GM19099 (cell line): ENCODE data around the gene CFAP299.

ENCODE experiments used
- POLR2A ChIP-seq: IDR thresholded peaks from 3 replicates; pipeline ENCODE4 v1.6.1; 2011; ENCODE audit warnings: low read depth; ENCODE audit not compliant: insufficient read length; ENCODE audit errors: extremely low read depth

CFAP299 gene

DNA sequence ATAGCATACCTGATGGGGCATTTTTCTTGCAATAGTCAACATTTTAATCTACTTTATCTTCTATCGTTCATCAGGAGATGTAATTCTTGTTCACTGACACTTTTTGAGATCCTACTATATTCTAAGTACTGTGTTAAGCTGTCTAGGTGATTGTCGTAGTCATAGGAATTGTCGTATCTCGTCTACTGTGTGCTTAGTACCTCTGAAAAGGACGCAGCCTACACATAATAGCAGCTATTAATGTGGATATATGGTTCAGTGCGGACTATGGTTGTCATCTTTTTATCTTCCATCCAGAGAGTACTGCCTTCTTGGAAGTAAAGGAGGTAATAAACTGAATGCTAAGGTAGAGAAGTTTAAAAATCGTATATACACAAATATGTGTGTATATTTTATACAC lies 21.9 kb upstream of the CFAP299 start:
- TF ChIP-seq POLR2A: no peak

DNA sequence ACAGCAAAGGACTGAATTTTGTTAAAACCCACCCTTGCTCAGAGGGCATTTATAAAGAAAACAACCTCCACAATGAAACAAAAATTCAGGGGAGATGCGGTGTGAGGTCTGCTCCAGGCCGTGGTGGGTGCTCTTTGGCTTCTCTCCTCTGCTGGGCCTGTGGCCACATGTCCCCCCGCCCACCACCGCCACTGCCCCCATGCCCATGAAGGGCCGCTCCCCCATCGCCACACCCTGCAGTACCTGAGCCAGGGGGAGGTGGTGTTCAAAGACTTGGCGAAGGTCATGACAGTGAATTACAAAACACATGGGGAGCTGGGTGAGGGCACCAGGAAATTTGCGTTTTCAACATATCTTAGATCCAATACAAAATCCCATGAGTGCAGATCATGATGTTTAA lies 14.2 kb upstream of the CFAP299 start:
- no peak for TF ChIP-seq POLR2A

DNA sequence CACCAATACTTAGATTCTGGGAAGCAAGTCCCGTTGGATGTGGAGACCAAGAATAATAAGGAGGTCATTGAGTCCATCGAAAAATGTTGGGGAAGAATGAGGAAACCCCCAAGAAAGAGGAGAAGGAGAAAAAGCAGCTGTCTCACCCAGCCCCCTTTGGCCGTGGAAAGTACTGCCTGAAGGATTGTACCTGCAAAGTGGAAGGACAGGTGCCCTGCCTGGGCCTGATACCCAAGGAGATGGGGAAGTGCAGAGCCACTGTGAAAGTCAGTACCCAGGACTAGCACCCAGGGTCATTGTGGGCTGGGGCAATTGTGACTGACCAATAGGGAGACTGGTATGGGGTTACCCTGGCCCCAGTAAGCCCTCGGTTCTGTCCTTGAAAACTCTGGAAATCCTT lies 13.8 kb upstream of the CFAP299 start:
- TF ChIP-seq POLR2A: no peak

DNA sequence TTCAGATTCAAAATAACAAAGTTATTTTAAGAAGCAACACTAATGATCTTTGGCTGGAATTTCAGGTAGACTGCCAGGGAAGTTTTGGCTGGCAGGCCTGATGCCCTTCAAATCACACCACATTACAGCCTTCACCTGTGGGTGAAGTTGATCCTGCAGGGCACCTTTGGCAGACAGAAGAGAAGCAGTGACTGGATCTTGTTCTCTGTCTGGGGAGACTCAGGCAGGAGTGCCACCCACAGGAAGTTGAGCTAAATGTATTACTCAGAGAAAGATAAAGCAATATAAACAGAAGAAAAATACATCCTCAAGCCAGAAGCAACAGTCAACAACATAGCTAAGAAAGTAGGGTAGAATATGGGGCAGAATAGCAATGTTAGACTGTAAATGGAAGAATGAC lies 12.8 kb upstream of the CFAP299 start:
- no peak for TF ChIP-seq POLR2A

DNA sequence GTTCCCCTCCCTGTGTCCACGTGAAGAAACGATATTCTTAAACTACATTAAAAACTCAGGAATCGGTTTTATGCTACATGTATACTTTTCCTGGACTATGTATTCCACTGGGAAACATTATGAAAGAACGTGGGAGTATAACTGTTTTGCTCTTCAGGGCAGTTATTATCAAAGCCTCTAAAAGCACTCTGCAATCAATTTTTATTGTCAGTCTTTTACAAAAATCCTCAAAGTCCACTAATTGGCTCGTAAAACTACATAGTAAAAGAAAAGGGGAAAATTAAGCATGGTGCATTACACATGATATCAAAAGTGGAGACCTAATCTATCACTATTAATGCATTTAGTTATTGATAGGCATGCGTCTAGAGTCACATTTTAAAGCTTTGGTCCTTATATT lies 11.4 kb upstream of the CFAP299 start:
- TF ChIP-seq POLR2A: no peak

DNA sequence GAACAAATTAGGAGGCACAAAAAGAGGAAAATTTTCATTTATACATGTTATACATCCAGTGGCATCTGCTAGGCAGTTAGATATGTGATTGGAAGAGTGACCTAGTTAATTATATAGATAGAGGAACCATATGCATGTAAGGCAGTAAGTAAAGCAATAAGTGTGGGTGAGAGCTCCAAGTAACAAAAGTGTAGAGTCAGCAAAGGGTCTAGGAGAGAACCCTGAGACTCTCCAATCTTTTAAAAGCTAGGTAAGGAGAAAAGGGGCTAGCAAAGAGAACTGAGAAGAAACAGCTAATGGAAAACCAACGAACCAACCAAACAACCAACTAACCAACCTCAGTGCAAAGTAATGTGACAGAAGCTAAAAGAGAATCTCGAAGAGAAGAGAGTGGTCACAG lies 3.8 kb upstream of the CFAP299 start:
- no peak for TF ChIP-seq POLR2A

DNA sequence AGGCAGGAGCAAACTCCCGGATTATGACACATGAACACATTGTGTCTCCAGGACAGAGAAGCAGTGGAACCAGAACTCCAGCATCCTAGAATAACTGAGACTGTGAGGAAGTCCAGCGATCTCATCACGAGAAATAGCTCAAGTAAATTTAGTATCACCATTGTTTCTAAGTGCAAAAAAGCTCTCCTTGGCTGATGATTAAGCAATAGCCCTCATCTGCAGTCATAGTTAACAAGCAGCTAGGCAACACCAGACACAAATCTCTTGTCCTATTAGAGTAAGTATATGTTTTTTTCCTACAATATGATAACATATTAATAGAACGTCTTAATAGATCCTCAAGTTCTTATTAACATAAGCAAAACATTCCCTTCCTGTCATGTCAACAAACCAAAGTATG lies 2.4 kb upstream of the CFAP299 start:
- TF ChIP-seq POLR2A: no peak

DNA sequence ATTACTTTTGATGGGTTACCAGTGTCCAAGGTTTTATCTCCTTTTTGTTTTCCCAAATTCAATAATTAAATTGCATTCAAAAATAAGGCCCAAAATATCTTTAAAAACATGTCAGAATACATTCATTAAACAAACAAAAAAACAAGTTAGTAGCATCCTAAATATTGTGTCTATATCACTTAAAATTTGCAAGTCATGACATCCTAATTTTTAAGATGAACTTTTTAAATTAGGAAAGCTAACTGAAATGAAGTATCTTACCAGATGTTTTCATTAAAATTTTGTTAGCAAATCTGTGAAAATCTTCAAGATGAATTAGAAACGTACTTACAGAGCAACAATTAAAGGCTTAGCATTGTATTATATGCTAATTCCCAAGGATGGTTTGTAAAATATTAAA lies 962 bp upstream of the CFAP299 start:
- no peak for TF ChIP-seq POLR2A

DNA sequence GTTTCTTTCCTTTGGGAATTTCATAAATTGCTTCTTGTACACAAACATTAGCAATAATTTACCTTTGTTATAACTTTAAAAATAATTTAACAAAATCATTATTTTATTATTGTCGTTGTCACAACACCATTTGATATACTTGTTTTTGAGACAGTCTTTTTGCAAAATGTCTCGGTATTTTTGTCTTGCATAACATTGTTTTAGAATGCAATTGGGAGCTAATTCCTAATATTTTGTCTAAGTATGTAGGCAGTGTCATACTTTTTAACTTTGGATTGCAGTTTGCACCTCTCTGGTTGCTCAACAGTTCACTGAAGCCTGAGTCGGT lies 340 bp upstream of the CFAP299 start:
- TF ChIP-seq POLR2A: no peak

DNA sequence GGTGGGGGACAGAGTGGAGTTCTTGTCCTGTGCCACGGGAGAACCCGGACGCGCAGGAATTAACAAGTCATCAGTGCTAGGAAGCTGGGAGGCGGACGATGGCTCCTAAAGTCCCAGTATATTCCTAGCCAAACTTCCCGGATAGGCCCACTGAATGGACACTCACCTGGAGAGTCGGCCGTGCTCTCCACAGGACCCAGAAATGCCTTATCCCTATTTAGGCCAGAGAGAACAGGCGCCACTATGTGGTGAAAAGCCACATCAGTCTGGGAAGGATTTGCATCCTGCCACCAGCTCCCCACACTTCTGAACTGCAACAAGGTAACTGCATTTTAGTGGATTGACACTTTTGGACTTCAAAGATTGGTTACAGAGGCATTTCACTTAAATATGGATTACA lies 1.1 kb downstream of the CFAP299 start:
- no peak for TF ChIP-seq POLR2A

DNA sequence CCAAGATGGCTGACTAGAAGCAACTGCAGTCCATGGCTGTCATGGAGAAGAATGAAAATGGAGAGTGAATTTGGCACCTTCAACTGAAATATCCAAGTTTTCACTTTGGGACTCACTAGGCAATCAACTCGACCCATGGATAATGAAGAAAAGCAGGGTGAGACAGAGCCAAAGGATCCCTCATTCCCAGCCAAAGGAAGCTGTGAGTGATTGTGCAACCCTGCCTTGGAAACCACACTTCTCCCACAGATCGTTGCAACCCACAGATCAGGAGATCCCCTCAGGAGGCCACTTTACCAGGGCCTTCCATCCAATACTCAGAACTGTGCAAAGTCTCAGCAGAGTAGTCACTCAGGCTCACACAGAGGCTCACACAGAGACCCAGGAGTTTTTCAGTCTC lies 4.5 kb downstream of the CFAP299 start:
- no peak for TF ChIP-seq POLR2A

DNA sequence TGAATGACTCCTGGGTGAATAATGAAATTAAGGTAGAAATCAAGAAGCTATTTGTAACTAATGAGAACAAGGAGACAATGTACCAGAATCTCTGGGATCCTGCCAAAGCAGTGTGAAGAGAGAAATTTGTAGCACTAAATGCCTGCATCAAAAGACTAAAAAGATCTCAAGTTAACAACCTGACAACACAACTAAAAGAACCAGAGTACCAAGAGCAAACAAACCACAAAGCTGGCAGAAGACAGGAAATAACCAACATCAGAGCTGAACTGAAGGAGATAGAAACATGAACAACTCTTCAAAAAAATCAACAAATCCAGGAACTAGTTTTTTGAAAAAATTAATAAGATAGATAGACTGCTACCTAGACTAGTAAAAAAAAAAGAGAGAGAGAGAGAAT lies 8.4 kb downstream of the CFAP299 start:
- TF ChIP-seq POLR2A: no peak

DNA sequence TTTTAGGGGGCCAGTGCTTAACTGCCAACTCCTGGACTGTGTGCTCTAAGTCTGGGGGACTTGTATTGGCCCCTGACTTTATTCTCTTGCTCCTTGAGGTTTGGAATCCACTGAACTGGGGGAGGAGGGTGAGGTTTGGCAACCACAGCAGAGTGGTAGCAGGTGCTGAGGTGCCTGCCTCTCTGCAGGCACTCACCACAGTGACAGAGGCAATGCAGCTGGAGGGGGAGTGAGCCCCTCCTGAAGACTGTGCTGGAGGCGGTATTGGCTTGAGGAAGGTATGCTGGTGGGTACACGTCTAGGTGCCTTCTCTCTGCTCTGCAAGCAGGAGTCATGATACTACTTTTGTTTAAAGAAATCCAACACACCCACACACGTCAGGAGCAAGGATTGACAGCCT lies 24.6 kb downstream of the CFAP299 start:
- TF ChIP-seq POLR2A: no peak

DNA sequence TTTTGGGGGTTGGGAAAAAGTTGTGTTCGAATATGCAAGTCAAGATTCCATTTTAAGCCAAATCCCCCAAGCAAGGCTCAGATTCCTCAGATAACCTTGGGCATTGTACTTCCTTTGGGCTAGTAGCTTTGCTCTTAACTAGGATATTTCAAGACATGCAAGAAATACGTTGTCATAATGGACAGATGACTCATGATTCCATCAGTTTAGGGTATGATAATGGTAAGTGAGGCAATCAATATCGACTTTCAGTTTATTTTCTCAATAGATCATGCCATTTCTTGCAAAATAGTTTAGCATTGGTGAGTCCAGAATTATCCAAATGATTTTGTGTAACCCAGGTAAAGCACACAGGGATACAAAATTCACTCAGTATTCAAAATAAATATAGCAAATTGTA lies 25.4 kb downstream of the CFAP299 start:
- no peak for TF ChIP-seq POLR2A

DNA sequence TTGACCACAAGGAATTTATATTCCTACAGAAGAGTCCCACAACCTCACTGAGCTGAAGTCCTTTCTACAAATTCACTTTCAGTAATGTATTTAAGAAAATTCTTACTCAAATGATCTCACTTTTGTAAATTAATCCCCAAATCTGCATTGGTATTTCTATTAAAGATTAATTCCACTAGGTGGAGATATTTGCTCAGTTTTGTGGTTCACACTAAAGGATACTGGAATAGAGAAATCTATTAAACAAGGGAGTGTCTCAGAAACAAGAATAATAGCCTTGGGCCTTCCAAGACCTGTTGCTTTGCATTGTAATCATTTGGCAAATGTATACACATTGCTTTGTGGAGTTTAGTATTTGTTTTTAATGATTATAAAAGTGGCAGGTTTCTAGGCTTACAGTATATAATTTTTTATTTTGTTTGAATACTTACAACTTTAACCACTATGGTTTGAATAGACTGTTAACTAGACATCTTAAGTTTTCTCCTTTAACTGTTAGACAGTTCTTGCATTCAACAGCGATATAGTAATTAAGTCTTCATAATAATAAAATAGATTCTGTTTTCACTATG lies 25.9 kb downstream of the CFAP299 start:
- TF ChIP-seq POLR2A: no peak

DNA sequence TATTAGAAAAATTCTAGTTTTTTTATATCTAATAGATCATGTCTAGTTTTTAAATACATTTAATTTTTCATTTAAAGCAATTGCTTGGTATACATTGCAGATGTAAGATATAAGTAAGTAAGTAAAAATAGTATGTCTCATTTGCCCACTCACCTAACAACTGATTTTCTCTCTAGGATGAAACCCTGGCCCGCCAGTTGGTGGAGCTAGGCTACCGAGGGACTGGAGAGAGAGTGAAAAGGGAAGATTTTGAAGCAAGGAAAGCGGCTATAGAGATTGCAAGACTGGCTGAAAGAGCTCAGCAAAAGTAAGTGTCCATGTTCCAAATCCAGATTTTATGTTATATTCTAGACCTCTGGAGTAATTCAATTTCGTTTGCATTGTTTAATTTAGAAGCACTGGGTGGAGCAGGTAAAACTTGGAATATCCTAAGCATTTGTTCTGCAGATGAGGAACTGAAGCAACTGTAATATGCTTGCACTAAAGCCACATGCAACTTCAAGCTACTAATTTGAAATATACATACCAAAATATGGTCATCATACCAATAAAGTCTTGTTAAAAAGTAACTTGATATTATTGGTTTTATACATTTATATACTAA lies 27.1 kb downstream of the CFAP299 start:
- no peak for TF ChIP-seq POLR2A

DNA sequence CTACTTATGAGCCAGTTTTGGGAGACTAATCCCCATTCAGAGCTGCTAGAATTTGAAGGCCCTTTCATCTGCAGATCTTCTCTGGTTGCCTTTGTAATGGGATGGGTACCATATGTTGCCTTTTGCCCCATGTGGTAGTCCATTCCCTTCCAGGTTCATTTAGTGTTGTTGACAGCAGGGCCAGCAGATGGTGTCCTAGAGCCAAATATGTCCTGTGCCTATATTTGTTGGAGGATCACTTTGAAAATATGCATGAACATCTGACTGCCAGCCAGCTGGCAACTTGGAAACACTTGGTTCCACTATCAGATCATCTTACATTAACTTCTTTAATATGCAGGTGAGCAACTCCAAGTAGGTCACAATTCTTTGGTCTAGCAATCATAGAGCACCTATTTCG lies 30.4 kb downstream of the CFAP299 start:
- TF ChIP-seq POLR2A: no peak
